GM12878 (cell line): ENCODE results near the gene REPS2. TPM values are rescaled to one million over a fixed set of nuclear protein-coding genes. Genes with fewer than 3 reads are reported as not detected.

ENCODE experiments used
- BCLAF1 ChIP-seq: fragments of 450-650 bp; IDR thresholded peaks from 2 replicates; pipeline ENCODE4 v1.6.1; 2017; ENCODE audit warnings: antibody characterized with exemption, mild to moderate bottlenecking, moderate library complexity
- KLF5 ChIP-seq: fragments of 450-650 bp; IDR thresholded peaks from 2 replicates; pipeline ENCODE4 v1.6.1; 2014; ENCODE audit warnings: mild to moderate bottlenecking; ENCODE audit not compliant: partially characterized antibody
- PRDM15 ChIP-seq: fragments of 450-650 bp; formaldehyde crosslinking; IDR thresholded peaks from 2 replicates; pipeline ENCODE4 v1.4.0; 2020; ENCODE audit warnings: mild to moderate bottlenecking, moderate library complexity
- RAD21 ChIP-seq: IDR thresholded peaks from 2 replicates; pipeline ENCODE4 v1.6.1; 2011; ENCODE audit warnings: mild to moderate bottlenecking, low read depth, low read length, moderate library complexity; ENCODE audit not compliant: insufficient read depth
- ZBTB40 ChIP-seq: fragments of 450-650 bp; IDR thresholded peaks from 2 replicates; pipeline ENCODE4 v1.6.1; 2016; ENCODE audit warnings: mild to moderate bottlenecking, moderate library complexity, borderline replicate concordance
- polyA plus RNA-seq, 11 experiments: library from polyadenylated mRNA; depleted of rRNA in 4 of 11; unstranded in 6 of 11; stranded (reverse) in 5 of 11; fragments of >200 nt; fragmentation: Nextera tagmentation in 4 of 11; fragmentation: Illumina TruSeq in 1 of 11; extraction: Ambion mirVana in 4 of 11; extraction: Trizol in 1 of 11; gene quantifications; 1 replicate in 1 of 11; 2 replicates in 10 of 11; pipeline versions ENCODE4 v1.2.1 to v1.2.3, GENCODE V29; 2011 to 2016; ENCODE audit warnings: inconsistent platforms in 2 of 11, missing spikeins in 2 of 11, low read depth in 1 of 11
- total RNA-seq, 4 experiments: library from RNA; depleted of rRNA in 3 of 4; stranded (reverse); fragments of >200 nt in 3 of 4; fragmentation: Illumina TruSeq in 1 of 4; extraction: Trizol in 1 of 4; gene quantifications; 2 replicates each; pipeline versions ENCODE4 v1.2.1 to v1.2.3, GENCODE V29; 2013 to 2021

REPS2 gene
- total and polyA plus RNA-seq, 10 of the 15 experiments (the other 5 are each of a cell fraction or from before 2014, with no cell fraction given), result 2.1 to 6.8 (median 3.9) TPM

DNA sequence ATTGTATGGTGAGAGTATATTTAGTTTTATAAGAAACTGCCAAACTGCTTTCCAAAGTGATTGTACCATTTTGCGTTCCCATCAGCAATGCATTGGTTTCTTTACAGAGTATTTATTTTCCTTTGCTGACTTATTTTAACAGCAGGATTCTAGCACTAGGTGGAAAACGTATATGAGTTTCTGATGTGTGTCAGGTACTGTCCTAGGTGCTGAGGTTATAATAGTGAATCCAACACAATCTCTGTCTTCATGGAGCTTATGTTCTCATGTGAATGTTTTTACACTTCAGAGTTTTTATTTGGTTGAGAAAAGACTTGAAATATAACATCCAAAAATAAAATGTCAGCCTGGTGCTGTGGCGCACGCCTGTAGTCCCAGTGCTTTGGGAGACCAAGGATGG, 4.0 kb downstream of the REPS2 start (continued):
- TF ChIP-seq PRDM15 (CRISPR knock-in tag) (no peak), BCLAF1 (no peak), ZBTB40 (no peak), KLF5 (no peak), RAD21 (no peak)
